IMR-90 (cell line): ENCODE data around the gene MFAP3.

Source experiments
- CEBPB ChIP-seq: IDR thresholded peaks from 2 replicates; pipeline ENCODE4 v1.6.1; 2012; ENCODE audit warnings: low read depth, low read length, improper control_type of control experiment
- CTCF ChIP-seq: conservative IDR thresholded peaks from 2 replicates; pipeline ENCODE4 v1.5.1; 2012; ENCODE audit warnings: mild to moderate bottlenecking, low read depth, low read length, improper control_type of control experiment
- POLR2A ChIP-seq: IDR thresholded peaks from 2 replicates; pipeline ENCODE4 v1.6.1; 2012; ENCODE audit warnings: mild to moderate bottlenecking, low read depth, low read length
- USF2 ChIP-seq: fragments of 150-350 bp; IDR thresholded peaks from 2 replicates; pipeline ENCODE4 v1.6.1; 2017; ENCODE audit warnings: mild to moderate bottlenecking, antibody characterized with exemption, low read length, low read depth

GRCh38 chr5:154002093-154002492 lies 36.7 kb upstream of the MFAP3 start:
- TF ChIP-seq CTCF (no peak), USF2 (no peak), CEBPB (no peak), POLR2A (no peak)
